GM19324 (cell line): Measurements from ENCODE around the gene SEC63.
"Not testable (repeated sequence)": the region's sequence is repeated elsewhere in the genome, so short reads cannot be mapped to it uniquely, and the experiment has no call there.

Experiments used
- ATAC-seq: cut with Tn5 transposase; IDR thresholded peaks from one replicate; pipeline ENCODE4 v1.9.1; 2021; ENCODE audit warnings: mild to moderate bottlenecking, moderate library complexity; ENCODE audit not compliant: unreplicated experiment, low FRiP score

The SEC63 gene

DNA sequence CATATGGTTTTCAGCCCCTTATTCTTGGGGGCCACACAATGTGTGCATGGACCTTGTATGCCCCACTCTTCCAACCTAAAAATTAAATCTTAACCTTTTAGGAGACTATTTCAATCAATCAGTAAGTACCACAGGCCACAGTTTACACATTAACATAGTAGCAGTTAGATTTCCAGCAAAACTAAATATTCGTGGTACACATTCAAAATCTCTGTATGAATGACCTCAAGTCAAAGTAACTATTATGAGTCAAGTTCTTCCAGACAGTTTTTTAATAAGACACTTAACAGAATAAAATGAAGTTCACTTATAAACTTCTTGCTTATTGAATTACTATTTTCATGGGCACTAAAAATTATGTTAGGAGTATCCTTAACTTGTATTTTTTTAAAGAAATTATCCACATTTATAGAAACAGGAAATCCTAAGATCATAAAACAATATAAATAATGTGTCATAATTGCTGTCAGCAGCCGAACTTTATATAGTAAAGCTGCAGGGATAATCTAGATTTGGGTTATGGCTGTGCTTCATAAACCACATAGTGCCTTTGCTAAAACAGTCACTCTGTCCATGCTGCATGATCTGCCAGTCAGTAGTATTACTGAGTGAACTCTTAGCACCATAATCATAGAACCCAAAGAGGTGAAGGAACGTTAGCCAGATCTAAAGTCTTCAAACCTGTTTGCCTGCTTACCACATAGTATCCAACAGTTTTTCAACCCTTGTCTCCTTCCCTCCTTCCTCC is 21.7 kb downstream of the SEC63 start:
- ATAC-seq = no peak

- ATAC-seq = not testable (repeated sequence)
Observed at GRCh38 chr6:107934229-107934628, 23.8 kb downstream of the SEC63 start.

DNA sequence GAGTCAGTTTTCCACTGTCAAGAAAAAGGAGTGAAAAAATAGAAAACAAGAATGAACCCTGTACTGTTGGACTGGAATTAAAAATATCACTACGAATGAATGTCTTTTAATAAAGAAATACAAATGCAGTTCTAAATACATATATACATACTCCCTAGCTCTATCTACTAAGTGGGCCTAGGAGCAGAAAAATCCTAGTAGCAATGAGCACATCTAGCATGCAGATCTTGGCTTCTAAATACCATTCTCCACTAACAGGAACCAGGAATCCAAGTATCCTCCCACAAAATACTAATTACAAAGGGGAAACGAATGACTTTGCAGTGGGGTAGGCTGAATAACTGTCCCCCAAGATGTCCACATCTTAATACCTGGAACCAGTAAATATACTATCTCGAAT is 25.4 kb downstream of the SEC63 start:
- no peak for ATAC-seq

GRCh38 chr6:107931894-107932293 is 26.1 kb downstream of the SEC63 start:
- no peak for ATAC-seq

DNA sequence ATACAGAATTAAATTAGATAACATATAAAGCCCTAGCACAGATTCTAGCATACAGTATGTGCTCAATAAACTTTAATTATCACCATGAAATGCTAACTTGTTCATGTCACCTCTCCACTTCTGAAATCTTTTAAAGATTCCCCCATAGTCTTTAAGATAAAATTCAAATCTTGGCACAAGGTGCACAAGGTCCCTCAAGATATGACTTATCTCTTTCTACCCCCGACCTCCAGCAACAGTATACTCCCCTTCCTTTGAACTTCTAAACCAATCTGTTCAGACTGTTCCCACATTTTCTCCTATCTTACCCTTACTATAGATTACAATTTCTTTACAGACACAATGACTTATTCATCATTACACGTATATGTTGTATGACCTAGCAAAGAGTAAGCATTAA is 29.0 kb downstream of the SEC63 start:
- ATAC-seq = no peak

GRCh38 chr6:107926697-107927544 is 31.1 kb downstream of the SEC63 start:
- ATAC-seq = not testable (repeated sequence)

DNA sequence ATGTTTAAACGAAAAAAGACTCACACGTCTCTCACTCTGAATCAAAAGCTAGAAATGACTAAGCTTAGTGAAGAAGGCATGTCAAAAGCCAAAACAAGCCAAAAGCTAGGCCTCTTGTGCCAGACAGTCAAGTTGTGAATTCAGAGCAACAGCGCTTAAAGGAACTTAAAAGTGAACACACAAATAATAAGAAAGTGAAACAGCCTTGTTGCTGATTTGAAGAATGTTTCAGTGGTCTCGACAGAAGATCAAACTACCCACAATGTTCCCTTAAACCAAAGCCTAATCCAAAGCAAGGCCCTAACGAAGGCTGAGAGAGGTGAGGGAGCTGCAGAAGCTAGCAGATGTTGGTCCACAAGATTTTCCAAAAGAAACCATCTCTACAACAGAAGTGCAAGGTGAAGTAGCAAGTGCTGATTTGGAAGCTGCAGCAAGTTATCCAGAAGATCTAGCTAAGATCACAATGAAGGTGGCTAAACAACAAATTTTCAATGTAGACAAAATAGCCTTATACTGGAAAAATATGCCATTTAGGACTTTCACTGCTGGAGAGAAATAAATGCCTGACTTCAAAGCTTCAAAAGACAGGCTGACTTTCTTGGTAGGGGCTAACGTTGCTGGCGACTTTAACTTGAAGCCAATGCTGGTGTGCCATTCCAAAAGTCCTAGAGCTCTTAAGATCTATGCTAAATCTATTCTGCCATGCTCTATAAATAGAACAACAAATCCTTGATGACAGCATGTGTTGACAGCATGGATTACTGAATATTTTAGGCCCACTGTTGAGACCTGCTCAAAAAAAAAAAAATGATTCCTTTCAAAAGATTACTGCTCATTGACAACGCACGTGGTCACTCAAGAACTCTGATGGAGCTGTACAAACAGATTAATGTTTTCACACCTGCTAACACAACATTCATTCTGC is 40.3 kb downstream of the SEC63 start:
- ATAC-seq = no peak

DNA sequence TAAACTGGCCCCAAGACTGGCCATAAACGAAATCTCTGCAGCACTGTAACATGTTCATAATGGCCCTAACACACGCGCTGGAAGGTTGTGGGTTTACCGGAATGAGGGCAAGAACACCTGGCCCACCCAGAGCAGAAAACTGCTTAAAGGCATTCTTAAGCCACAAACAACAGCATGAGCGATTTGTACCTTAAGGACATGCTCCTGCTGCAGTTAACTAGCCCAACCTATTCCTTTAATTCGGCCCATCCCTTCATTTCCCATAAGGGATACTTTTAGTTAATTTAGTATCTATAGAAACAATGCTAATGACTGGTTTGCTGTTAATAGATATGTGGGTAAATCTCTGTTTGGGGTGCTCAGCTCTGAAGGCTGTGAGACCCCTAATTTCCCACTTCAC is 41.0 kb downstream of the SEC63 start:
- ATAC-seq = not testable (repeated sequence)

DNA sequence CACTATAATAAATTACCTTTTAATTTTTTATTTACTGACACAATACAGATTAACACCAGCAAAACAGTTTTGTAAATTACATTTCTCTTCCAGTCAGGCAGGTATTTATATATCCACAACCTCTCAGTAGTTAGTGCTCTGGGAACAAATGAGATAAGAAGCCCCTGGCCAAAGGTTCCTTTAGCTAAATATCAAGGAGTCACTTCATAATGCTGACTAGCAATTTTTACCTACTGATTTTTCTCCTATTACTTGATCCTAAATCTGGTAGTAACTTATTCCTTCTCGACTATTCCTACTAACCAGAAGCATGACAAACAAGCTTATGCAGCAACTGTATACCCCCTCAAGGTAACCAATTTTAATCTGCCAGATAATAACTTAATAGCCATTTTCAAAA is 46.3 kb downstream of the SEC63 start:
- ATAC-seq = no peak

GRCh38 chr6:107894809-107895396 is 63.1 kb downstream of the SEC63 start:
- no peak for ATAC-seq

- not testable (repeated sequence) for ATAC-seq
Observed at GRCh38 chr6:107890431-107890830, 67.6 kb downstream of the SEC63 start.

DNA sequence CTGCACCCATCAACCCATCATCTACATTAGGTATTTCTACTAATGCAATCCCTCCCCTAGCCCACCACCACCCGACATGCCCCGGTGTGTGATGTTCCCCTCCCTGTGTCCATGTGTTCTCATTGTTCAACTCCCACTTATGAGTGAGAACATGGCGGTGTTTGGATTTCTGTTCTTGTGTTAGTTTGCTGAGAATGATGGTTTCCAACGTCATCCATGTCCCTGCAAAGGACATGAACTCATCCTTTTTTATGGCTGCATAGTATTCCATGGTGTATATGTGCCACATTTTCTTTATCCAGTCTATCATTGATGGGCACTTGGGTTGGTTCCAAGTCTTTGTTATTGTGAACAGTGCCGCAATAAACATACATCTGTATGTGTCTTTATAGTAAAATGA is 72.1 kb downstream of the SEC63 start:
- not testable (repeated sequence) for ATAC-seq

DNA sequence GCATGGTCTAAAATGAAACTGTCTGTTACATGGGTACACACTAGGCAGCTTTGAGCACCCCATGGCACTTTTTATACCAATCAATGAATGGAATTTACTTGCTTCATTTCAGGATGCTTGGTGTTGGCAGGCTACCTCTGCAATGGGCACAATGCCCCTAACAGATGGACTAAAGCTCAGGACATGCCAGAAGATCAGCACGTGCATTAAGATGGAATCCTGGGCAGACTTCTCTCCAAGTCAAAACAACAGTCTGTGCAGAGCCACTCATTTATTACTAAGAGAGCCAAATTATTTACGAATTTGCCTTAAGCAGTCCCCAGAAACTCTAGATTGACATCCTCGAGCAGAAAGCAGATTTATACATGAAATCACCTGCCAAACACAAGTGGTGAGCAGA is 78.1 kb downstream of the SEC63 start:
- no peak for ATAC-seq

DNA sequence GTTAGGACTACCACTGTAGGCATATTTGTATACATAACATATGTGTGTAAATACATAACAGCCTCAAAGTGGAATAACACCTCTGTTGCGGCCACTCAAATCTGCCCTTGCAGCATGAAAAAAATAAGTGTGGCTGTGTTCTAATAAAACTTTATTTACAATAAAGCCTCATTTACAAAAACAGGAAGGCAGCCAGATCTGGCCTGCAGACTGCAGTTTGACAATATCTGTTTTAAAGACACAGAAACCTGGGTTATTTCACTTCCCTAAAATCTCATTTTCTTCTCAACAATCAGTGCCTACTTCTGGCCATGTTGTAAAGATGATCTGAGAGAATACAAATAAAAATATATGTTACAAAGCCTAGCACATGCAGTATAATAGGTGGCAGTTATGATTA is 80.0 kb downstream of the SEC63 start:
- no peak for ATAC-seq

- ATAC-seq = no peak
Observed at GRCh38 chr6:107871976-107872375, 86.0 kb downstream of the SEC63 start.

DNA sequence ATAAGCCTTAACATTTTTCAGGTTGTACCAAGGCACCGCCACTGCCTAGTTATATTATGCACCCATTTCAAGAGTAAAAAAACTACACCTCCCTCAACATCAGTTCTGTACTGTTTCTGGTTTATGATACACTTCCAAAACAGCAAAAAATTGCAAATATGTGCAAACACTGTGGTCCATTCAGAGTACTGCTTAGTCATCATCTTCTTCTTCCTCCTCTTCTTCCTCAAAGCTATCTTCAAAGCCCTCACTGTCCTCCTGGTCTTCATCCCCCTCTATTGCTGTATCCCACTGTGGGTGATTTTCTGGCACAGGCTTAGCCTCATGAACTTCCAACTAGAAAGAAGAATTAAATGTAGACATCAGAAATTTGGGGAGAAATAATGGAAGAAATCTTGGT is 86.5 kb downstream of the SEC63 start:
- ATAC-seq = not testable (repeated sequence)

DNA sequence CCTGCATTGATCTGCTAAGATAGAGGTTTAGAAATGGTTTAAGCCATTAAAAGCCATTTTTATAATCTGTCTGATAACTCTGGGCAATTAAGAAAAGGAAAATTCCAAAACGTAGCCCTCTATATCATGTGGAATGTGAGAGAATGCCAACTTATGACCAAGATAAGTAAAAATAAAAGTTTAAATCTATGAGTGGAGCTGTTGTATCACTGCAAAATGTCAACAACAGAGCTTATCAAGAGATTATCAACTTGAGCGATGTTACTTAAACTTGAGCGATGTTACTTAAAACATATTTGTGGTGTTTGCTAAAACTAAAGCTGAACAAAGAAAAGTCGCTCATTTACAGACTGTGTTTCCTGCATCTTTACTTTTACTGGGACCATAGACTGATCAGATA is 87.0 kb downstream of the SEC63 start:
- no peak for ATAC-seq

DNA sequence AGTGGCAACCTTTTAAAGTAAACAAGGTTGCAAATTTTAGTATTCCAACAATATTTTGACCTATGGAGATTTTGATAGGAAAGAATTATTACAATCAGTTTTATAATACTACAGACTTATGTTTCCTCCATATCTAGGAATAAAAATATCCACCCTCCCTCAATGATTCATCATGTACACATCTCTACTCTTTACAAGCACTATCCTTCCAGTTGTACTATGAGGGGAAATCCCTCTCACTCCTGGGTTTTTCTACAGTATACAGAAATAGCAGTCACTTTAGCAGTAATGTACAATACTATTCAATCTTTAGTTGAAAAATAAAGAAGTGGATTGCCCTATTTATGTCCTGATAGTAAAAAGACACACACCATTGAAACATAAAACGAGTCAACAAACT is 87.6 kb downstream of the SEC63 start:
- ATAC-seq = no peak

- no peak for ATAC-seq
Observed at GRCh38 chr6:107869871-107870270, 88.1 kb downstream of the SEC63 start.

DNA sequence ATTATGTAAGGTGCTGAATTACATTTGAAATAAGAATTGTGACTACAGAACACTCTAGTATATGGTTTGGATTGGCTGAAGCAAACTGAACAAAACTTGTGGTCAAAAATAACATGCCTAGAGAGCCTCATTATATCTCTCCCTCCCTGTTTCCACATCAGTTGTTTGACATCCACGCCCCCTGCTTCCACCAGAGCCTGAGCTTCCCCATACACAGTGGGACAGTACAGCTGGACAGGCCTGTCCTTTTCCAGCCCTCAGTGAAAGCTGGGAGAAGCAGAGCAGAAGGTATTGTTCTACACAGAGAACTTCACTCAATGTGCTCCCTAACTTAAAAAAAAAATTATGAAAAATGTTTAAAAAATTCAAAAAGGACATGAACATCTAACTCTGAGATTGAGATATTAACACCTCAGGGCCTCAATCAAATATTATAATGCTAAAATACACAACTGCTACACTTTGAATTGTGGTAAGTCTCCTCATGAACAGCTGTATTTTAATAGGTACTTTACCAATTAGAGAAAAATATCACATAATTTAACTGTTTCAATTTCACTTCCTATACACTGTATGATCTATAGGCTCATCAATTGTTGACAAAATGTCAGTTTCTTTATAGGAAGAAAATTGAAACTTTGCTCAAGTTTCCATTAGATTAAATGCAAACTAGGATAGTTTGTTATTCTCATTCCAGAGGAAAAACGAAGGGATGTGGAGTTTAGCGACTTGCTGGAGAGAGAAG is 89.0 kb downstream of the SEC63 start:
- no peak for ATAC-seq
